Activated CD4-positive, alpha-beta T cell treated with anti-CD3 and anti-CD28 coated beads, Interleukin-10, Interleukin-2, amounts not matched to agents 100 ng/mL and 50 ng/mL, durations not matched to agents 16 hours and 8 hours (primary cell): ENCODE results near the gene GPRC5A.

Experiments used
- DNase-seq: peaks from one replicate; pipeline ENCODE4 v3.0.0-alpha.2; 2020

The GPRC5A gene

GRCh38 chr12:12946686-12947355, 55.5 kb downstream of the GPRC5A start:
- DNase-seq: no peak

GRCh38 chr12:12947902-12948301, 56.5 kb downstream of the GPRC5A start:
- DNase-seq: no peak

- no peak for DNase-seq
Measured at GRCh38 chr12:12951504-12951903, 60.1 kb downstream of the GPRC5A start.

GRCh38 chr12:12952036-12952435, 60.7 kb downstream of the GPRC5A start, which contains the start of gene GPRC5D:
TSS of gene GPRC5D (minus strand) at chr12:12952170. CDS start at chr12:12950384, 1,786 bp downstream.
- DNase-seq: no peak

- DNase-seq: no peak
Measured at GRCh38 chr12:12954356-12954755, 63.0 kb downstream of the GPRC5A start.

- no peak for DNase-seq
Measured at GRCh38 chr12:12954878-12955625, 63.7 kb downstream of the GPRC5A start.

- DNase-seq: no peak
Measured at GRCh38 chr12:12958886-12959285, 67.5 kb downstream of the GPRC5A start.

- DNase-seq: no peak
Measured at GRCh38 chr12:12960639-12961209, 69.4 kb downstream of the GPRC5A start.

GRCh38 chr12:12964255-12964654, 72.9 kb downstream of the GPRC5A start:
- peak; percentile 40 for DNase-seq

- no peak for DNase-seq
Measured at GRCh38 chr12:12965836-12966235, 74.5 kb downstream of the GPRC5A start.
